Fibroblast of gingiva (primary cell): ENCODE measurements around the gene SASH1.
"Not testable (repeated sequence)": the region's sequence is repeated elsewhere in the genome, so short reads cannot be mapped to it uniquely, and the experiment has no call there.

Experiments
- DNase-seq: peaks from one replicate; pipeline ENCODE4 v3.0.0-alpha.2; 2011; ENCODE audit warnings: low read depth

The SASH1 gene

GRCh38 chr6:148328876-148329555 is 13.6 kb upstream of the SASH1 start:
- no peak for DNase-seq

- DNase-seq: peak; percentile 86
These were observed 12.8 kb upstream of the SASH1 start for GRCh38 chr6:148329596-148330381.

- no peak for DNase-seq
These were observed 10.6 kb upstream of the SASH1 start for GRCh38 chr6:148332088-148332487.

GRCh38 chr6:148336901-148337300 is 5.7 kb upstream of the SASH1 start:
- no peak for DNase-seq

GRCh38 chr6:148339766-148340165 is 2.9 kb upstream of the SASH1 start:
- DNase-seq: no peak

GRCh38 chr6:148340586-148341297 is 1.9 kb upstream of the SASH1 start:
- DNase-seq: no peak

- no peak for DNase-seq
These were observed 613 bp upstream of the SASH1 start for GRCh38 chr6:148342100-148342349.

GRCh38 chr6:148343047-148343782 is 577 bp downstream of the SASH1 start:
- no peak for DNase-seq

- no peak for DNase-seq
These were observed 2.5 kb downstream of the SASH1 start for GRCh38 chr6:148345176-148345575.

- DNase-seq: no peak
These were observed 2.9 kb downstream of the SASH1 start for GRCh38 chr6:148345578-148345977.

GRCh38 chr6:148346681-148347440 is 4.2 kb downstream of the SASH1 start:
- DNase-seq: no peak

GRCh38 chr6:148347441-148348054 is 4.9 kb downstream of the SASH1 start:
- no peak for DNase-seq

GRCh38 chr6:148348335-148348734 is 5.7 kb downstream of the SASH1 start:
- no peak for DNase-seq

GRCh38 chr6:148348778-148349177 is 6.1 kb downstream of the SASH1 start:
- DNase-seq: no peak

- no peak for DNase-seq
These were observed 6.8 kb downstream of the SASH1 start for GRCh38 chr6:148349466-148349865.

GRCh38 chr6:148351309-148351708 is 8.7 kb downstream of the SASH1 start:
- DNase-seq: no peak

GRCh38 chr6:148352421-148352820 is 9.8 kb downstream of the SASH1 start:
- not testable (repeated sequence) for DNase-seq

- peak; percentile 88 for DNase-seq
These were observed 15.7 kb downstream of the SASH1 start for GRCh38 chr6:148358196-148358785.

GRCh38 chr6:148359228-148359627 is 16.6 kb downstream of the SASH1 start:
- peak; percentile 35 for DNase-seq

GRCh38 chr6:148364056-148364824 is 21.6 kb downstream of the SASH1 start:
- peak; percentile 75 for DNase-seq
